Inferior parietal cortex (tissue), 1 donor: ENCODE results near the gene IGSF9.
"Not testable (repeated sequence)": the region's sequence is repeated elsewhere in the genome, so short reads cannot be mapped to it uniquely, and the experiment has no call there.

Experiments used
- DNase-seq: peaks from one replicate; pipeline ENCODE4 v3.0.0-alpha.2; 2016; ENCODE audit errors: extremely low spot score

The IGSF9 gene

DNA sequence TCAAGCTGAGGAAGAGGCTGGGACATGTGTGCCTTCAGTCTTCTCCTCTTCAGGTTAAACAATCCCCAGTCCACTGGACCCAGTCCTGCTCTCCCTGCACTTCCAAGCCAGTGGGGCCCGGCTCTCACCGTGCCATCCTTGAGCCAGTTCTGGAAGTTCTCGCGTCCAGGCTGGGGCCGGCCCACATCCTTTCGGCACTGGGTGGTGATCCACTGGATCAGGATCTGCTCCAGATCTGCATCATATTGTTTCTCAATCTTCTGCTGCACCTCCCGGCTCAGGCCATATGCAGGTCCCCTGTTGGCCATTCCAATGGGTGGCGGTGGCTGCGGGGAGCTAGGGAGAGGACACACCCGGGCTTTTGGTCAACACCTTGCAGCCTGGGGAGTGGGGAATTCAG, 25.2 kb downstream of the IGSF9 start:
- DNase-seq, result no peak

- DNase-seq, result no peak
Measured at GRCh38 chr1:159919236-159919865, 26.1 kb downstream of the IGSF9 start.

- no peak for DNase-seq
Measured at GRCh38 chr1:159918352-159919200, 26.8 kb downstream of the IGSF9 start.

DNA sequence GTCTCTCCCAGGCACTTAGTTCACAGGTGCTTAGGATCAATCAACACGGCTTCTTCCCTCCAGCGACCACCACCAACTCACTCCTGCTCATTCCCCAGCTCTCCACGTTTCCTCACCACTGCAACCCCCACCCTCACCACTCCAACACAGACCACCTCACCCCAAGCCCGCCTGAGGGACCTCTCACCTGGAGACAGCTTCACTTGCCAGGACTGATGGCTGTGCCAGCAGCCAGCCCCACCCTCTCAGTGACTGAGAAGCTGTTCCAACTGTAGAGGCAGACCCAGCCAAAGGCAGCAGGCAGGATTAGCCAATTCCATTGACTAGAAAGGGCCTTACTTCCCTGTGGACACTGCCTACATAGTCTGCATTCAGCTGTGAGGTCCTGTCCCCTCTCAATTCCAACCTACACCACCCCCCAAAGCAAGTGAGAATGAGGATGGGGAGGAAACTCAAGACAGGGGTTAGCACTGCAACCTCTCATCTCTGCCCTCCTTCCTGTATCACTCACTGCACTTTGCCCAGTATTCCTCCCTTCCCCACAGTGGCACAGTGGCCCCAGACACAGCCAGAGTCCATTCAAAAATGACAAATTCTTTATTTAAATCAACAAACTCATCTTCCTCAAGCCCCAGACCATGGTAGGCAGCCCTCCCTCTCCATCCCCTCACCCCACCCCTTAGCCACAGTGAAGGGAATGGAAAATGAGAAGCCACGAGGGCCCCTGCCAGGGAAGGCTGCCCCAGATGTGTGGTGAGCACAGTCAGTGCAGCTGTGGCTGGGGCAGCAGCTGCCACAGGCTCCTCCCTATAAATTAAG, 27.7 kb downstream of the IGSF9 start:
- no peak for DNase-seq

DNA sequence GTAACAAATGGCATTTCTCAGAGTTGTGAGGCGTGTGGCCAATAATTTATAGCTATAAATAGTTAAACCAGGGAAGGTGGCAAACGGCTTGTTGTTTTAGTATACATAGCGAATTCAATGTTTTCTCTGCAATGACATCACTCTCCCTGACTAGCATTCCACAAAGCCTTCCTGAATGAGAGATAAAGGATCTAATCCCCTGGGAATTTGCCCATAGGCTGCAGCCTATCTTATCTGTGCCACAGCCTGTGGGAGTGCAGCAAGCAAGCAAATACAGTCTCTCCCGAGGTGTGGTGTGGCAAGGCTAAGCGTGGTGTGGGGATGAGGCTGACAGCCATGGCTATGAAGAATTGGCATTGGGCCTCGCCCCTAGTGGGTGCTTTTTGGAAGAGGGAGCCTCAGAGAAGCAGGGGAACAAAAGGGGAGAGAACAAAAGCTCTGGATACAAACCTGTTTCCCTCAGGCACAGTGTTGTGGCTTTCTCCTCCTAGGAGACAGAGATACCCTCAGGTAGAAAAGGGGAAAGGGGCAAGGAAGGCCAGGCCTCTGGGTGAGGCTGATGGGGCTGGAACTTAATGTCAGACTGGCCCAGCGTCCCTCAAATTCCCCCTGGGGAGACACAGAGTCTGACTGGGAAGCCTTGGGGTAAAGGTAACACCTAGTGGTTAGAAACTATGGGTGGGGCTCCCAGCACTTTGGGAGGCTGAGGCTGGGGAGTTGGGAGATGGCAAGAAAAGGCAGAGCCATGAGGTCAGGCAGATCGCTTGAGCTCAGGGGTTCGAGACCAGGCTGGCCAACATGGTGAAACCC, 29.0 kb downstream of the IGSF9 start:
- no peak for DNase-seq

GRCh38 chr1:159915571-159916241, 29.7 kb downstream of the IGSF9 start:
- no peak for DNase-seq

- DNase-seq, result no peak
Measured at GRCh38 chr1:159914252-159915018, 31.0 kb downstream of the IGSF9 start.

DNA sequence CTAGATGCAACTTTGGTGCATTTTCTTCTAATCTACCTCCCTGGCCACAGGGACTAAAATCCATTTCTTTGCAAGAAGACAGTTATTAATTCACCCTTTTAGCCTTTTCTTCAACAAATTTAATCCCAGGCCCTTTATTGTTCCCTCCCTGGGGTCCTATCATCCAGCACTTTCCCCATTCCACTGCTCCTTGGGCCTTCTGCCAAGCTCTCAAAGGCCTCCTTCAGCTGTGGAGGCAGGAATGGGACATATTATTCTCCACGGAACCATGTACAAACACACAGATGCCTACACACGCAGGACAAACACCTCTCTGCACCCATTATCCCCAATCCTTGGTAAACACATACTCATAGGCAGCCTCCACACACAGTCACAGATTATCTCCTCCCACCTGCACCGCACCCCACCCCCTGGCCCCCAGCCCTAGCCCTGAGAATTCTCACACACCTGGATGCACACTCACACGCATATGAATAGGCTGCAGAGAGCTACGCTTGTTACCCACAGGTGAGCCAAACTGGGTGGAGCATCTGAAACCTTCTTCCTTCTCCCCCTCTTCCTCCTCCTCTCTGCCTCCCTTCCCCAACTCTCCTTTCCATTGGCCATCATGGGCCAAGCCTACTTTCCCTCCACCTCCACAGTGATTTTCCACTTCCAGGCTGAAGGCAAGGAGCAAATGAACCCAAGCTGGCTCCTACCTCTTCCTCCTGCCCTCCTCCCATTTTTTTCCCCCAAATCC, 31.8 kb downstream of the IGSF9 start:
- no peak for DNase-seq

GRCh38 chr1:159911326-159912070, 33.9 kb downstream of the IGSF9 start:
- DNase-seq, result no peak

- DNase-seq, result no peak
Measured at GRCh38 chr1:159908031-159908940, 37.1 kb downstream of the IGSF9 start.

DNA sequence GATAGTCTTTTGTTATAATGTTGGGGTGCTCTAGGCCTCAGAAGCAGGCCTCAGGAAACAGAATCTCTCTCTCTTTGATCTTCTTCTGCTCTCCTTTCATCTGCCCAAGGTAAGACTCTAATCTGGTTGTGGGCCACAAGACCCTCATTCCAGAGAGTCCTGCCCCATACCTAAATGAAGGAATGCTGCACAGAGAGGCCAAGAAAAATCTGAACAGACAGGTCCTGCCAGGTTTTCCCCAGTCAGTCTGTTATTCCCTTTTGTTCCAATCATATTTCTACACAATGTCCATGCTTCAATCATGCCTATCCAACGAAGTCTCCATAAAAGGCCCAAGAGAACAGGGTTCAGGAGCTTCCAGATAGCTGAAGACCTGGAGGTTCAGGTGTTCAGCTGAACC, 38.5 kb downstream of the IGSF9 start:
- no peak for DNase-seq

DNA sequence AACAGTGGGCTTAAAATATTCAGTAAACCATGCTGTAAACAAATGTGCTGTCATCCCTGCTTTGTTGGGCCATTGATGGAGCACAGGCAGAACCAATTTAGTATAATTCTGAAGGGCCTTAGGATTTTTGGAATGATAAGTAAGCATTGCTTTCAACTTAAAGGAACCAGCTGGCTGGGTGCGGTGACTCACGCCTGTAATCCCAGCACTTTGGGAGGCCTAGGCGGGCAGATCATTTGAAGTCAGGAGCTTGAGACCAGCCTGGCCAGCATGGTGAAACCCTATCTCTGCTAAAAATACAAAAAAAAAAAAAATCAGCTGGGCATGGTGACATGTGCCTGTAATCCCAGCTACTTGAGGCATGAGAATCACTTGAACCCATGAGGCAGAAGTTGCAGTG, 41.4 kb downstream of the IGSF9 start:
- not testable (repeated sequence) for DNase-seq

- DNase-seq, result no peak
Measured at GRCh38 chr1:159902541-159902940, 42.9 kb downstream of the IGSF9 start.

- no peak for DNase-seq
Measured at GRCh38 chr1:159900755-159901360, 44.6 kb downstream of the IGSF9 start.

- DNase-seq, result no peak
Measured at GRCh38 chr1:159900086-159900680, 45.2 kb downstream of the IGSF9 start, which contains the start of gene CFAP45. Gene CFAP45, minus strand, starts transcription at chr1:159900165. Its CDS starts 67 bp downstream, at chr1:159900098.

GRCh38 chr1:159899634-159900033, 45.8 kb downstream of the IGSF9 start:
- DNase-seq, result not testable (repeated sequence)

DNA sequence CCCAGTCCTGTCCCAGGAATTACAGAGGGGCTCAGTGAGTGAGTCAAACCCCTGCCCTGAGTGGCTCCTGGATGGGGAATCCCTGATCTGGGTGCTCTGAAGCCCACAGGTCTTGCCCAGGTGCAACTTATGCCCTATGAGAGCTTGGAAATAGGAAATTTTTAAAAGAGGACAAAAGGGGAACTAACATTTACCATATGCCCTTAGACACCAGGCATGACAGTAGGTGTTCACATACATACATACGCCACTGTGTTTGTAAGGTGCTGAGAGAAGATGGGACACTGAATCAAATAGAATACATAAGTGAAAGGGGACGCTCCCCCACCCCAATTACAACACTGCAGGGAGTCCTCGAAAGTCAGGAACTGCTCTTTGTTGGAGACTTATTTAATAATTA, 46.9 kb downstream of the IGSF9 start:
- no peak for DNase-seq
